ENCODE measurements around the gene SH2D5.

DNA sequence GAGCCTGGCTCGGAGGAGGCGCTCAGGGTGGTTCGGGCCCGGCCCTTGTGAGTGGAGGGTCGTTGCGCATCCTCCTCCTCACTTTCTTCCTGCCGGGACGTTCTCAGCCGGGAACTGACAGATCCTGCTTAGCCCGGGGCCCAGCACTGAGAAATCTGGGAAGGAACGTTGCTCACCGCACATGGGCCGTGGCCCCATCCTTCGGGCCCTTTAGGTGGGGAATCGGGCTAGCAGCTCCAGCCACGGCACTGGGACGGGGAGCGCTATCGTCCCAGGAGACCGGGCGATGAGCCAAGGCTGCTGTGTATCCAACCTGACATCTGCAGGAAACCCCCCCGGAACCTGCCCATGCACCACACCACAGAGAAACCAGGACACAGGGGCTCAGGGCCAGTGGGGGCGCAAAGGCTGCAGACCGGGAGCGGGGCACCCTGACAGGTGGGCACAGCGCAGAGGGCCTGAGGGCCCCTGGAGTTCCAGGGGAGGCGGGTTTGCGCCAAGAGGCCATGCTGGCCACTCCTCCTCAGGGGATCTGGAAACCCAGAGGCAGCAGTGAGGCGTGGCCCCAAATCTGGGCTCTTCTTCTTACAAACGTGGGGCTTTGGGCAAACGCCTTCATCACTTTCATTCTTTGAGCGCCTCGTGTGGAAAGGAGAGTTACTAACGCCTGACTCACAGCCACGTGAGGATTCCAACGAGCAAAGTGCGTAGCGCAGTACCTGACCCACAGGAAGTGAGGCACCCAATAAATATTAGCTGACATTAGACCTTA, at the start of gene SH2D5:
- TF ChIP-seq, protein P1, sequence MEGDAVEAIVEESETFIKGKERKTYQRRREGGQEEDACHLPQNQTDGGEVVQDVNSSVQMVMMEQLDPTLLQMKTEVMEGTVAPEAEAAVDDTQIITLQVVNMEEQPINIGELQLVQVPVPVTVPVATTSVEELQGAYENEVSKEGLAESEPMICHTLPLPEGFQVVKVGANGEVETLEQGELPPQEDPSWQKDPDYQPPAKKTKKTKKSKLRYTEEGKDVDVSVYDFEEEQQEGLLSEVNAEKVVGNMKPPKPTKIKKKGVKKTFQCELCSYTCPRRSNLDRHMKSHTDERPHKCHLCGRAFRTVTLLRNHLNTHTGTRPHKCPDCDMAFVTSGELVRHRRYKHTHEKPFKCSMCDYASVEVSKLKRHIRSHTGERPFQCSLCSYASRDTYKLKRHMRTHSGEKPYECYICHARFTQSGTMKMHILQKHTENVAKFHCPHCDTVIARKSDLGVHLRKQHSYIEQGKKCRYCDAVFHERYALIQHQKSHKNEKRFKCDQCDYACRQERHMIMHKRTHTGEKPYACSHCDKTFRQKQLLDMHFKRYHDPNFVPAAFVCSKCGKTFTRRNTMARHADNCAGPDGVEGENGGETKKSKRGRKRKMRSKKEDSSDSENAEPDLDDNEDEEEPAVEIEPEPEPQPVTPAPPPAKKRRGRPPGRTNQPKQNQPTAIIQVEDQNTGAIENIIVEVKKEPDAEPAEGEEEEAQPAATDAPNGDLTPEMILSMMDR (conservative IDR thresholded peaks at IDR 0.05; ENCODE audit: low read depth, low read length) = peak; percentile 52
- no peak for TF ChIP-seq EZH2 (IDR thresholded peaks at IDR 0.05; ENCODE audit: borderline replicate concordance, low read depth, low read length, poor library complexity, severe bottlenecking)

Measured in A673 (cell line).